ENCODE results near the gene HDAC9.

The HDAC9 gene

DNA sequence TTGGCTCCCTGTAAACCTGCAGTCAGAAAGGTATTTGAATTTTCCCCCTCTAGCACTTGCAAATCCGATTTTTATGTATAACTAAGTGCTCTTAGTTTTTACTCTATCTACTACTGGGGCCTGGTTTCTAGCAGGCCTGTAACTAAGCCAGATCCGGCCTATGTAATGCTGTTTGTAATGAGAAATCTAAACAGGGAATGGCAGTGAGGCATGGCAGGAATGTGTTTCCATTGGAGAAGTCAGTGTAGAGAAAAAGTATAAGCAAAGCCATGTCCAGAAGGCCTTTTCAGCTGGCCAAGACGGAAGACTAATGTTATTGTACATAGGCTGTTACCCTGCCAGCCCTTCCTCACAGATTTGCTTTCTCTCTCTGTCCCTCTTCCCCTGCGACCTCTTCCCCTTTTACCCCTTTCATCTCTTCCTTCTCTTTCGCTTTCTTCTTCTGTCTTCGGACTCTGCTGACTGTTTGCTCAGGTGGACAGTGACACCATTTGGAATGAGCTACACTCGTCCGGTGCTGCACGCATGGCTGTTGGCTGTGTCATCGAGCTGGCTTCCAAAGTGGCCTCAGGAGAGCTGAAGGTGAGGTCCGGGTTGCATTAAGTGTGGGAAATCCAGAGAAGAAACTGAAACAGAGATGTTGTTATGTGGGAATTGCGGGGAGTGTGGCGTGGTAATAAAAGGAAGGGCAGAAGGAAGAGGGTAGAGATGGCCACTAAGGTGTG lies 297.5 kb downstream of the HDAC9 start:
- TF ChIP-seq CTCF (IDR thresholded peaks at IDR 0.05; ENCODE audit: low read depth, low read length): no peak
- H3K27me3 ChIP-seq: no peaks in the 10 kb centered on the region
- H3K4me1 ChIP-seq: peaks cover 3% of the 10 kb centered on the region; the same call in 1 of the 2 replicates
- no peaks in the 10 kb centered on the region for H3K36me3 ChIP-seq
- no peak overlapping the region for H3K4me3 ChIP-seq (ENCODE audit: low read depth, low read length)
- no peak for DNase-seq
- no peaks in the 10 kb centered on the region for H3K9me3 ChIP-seq

DNA sequence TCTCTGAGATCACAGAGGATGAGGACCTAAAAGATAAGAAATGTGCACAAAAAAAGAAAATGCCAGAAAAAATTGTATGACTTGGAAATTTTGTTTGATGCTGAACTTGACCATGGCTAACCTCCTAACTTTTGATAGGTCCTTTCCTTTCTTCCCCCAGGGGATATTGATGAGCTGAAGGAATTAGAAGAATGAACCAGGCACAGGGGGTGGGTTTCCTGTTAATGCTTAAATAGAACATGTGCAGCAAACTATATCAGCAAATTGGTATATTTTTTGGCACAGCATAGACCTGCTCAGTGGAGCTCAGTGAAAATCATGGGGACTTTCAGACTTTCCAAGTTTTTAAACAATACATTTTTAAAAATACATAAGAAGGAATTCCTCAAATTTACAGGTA lies 300.7 kb downstream of the HDAC9 start:
- H3K9me3 ChIP-seq: no peaks in the 10 kb centered on the region
- H3K36me3 ChIP-seq: no peaks in the 10 kb centered on the region
- H3K27me3 ChIP-seq: no peaks in the 10 kb centered on the region
- no peak for TF ChIP-seq CTCF (IDR thresholded peaks at IDR 0.05; ENCODE audit: low read depth, low read length)
- H3K4me1 ChIP-seq: no peaks in the 10 kb centered on the region
- no peak for DNase-seq
- no peak overlapping the region for H3K4me3 ChIP-seq (ENCODE audit: low read depth, low read length)

- no peaks in the 10 kb centered on the region for H3K9me3 ChIP-seq
- H3K27me3 ChIP-seq: no peaks in the 10 kb centered on the region
- no peaks in the 10 kb centered on the region for H3K36me3 ChIP-seq
- TF ChIP-seq CTCF (IDR thresholded peaks at IDR 0.05; ENCODE audit: low read depth, low read length): no peak
- no peak for DNase-seq
- no peaks in the 10 kb centered on the region; the same call in none of the 2 replicates for H3K4me1 ChIP-seq
- no peak overlapping the region for H3K4me3 ChIP-seq (ENCODE audit: low read depth, low read length)
Measured at GRCh38 chr7:18798088-18798906, 302.7 kb downstream of the HDAC9 start.

GRCh38 chr7:18799899-18800298 lies 304.4 kb downstream of the HDAC9 start:
- Histone ChIP-seq H3K27me3 (no peaks in the 10 kb centered on the region), H3K4me1 (peaks cover 8% of the 10 kb centered on the region), H3K9me3 (no peaks in the 10 kb centered on the region), H3K36me3 (no peaks in the 10 kb centered on the region), H3K4me3 (ENCODE audit: low read depth, low read length) (no peak overlapping the region)
- no peak for TF ChIP-seq CTCF (IDR thresholded peaks at IDR 0.05; ENCODE audit: low read depth, low read length)
- no peak for DNase-seq

GRCh38 chr7:18803923-18804322 lies 308.4 kb downstream of the HDAC9 start:
- TF ChIP-seq CTCF (IDR thresholded peaks at IDR 0.05; ENCODE audit: low read depth, low read length): no peak
- H3K9me3 ChIP-seq: no peaks in the 10 kb centered on the region
- no peaks in the 10 kb centered on the region for H3K36me3 ChIP-seq
- DNase-seq: no peak
- no peak overlapping the region for H3K4me3 ChIP-seq (ENCODE audit: low read depth, low read length)
- H3K27me3 ChIP-seq: no peaks in the 10 kb centered on the region
- H3K4me1 ChIP-seq: peaks cover 8% of the 10 kb centered on the region

- Histone ChIP-seq H3K4me3 (ENCODE audit: low read depth, low read length) (no peak overlapping the region), H3K36me3 (no peaks in the 10 kb centered on the region), H3K27me3 (no peaks in the 10 kb centered on the region), H3K4me1 (peaks cover 8% of the 10 kb centered on the region), H3K9me3 (no peaks in the 10 kb centered on the region)
- no peak for TF ChIP-seq CTCF (IDR thresholded peaks at IDR 0.05; ENCODE audit: low read depth, low read length)
- DNase-seq: no peak
Measured at GRCh38 chr7:18806177-18806576, 310.6 kb downstream of the HDAC9 start.

Measured in BE2C (cell line).